Measurements from ENCODE around the gene TRAFD1. TPM values are rescaled to one million over a fixed set of nuclear protein-coding genes. Genes with fewer than 3 reads are reported as not detected.

TRAFD1 gene
- total RNA-seq, 2 experiments from 2014 or later = 14.3 to 19.4 TPM

GRCh38 chr12:112191201-112191600 lies 65.8 kb downstream of the TRAFD1 start:
- POLR2A ChIA-PET = interaction anchor here (0.7 kb wide), 1 partner anchor 24 kb away, joined by 3 read pairs; no protein-coding TSS in a partner anchor

DNA sequence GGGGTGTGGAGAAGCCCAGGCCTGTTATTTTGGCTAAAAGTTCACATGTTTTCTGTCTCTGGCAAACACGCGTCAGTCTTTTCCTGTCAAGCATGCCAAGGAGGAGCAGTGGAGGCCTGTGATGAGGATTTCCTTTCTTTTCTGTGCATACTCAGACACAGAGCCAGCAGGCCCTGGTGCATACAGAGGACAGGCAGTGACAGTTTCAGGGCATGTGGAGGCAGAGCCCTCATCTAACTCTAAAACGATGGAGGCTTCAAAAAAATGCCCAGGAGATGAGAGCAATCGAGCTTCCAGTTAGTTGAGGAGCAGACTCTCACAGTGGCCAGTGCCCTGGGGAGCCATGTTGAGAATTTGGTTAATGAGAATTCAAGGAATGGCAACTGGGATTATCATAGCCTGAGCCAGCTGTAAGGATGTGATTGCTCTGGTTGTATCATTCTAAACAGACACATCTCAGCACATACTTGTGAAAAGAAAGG lies 66.5 kb downstream of the TRAFD1 start:
- Histone ChIP-seq H3K79me2 (ENCODE audit: insufficient read depth, low read depth, low read length) (no peaks in the 10 kb centered on the region), H3K9me2 (ENCODE audit: insufficient read depth, low read length) (no peaks in the 10 kb centered on the region), H3K4me2 (ENCODE audit: low read length) (no peak overlapping the region), H3K27ac (ENCODE audit: low read depth, low read length, poor library complexity, severe bottlenecking) (no peak overlapping the region), H3K9me3 (ENCODE audit: low read length) (no peaks in the 10 kb centered on the region), H4K20me1 (ENCODE audit: insufficient read depth, low read length) (no peaks in the 10 kb centered on the region), H2AFZ (ENCODE audit: low read length) (no peak overlapping the region), H3K4me1 (ENCODE audit: insufficient read depth, low read length, poor library complexity, severe bottlenecking) (no peaks in the 10 kb centered on the region), H3K36me3 (ENCODE audit: insufficient read depth, low read length) (peaks cover 27% of the 10 kb centered on the region), H3K4me3 (ENCODE audit: low read depth, low read length, poor library complexity, severe bottlenecking) (no peak overlapping the region)
- CTCF ChIA-PET (ENCODE audit: unreplicated experiment) = interaction anchor here (0.6 kb wide), 1 partner anchor 753 kb away, joined by 3 read pairs; no protein-coding TSS in a partner anchor
- DNase-seq (ENCODE audit: low spot score) = no peak
- no TSS peak for BruUV-seq (replicated peaks)
- TF ChIP-seq CTCF (conservative IDR thresholded peaks at IDR 0.05; ENCODE audit: low read length) = no peak
- TF ChIP-seq EZH2phosphoT487 (IDR thresholded peaks at IDR 0.05; ENCODE audit: borderline replicate concordance, low read depth, low read length) = no peak
- POLR2A ChIA-PET = interaction anchor here (0.7 kb wide), 1 partner anchor 24 kb away, joined by 3 read pairs; no protein-coding TSS in a partner anchor
- intact Hi-C loops (cut with micrococcal nuclease; ENCODE audit: unreplicated experiment) = no loop called here

More at GRCh38 chr12:112191201-112191600, 65.8 kb downstream of the TRAFD1 start:
- no peaks in the 10 kb centered on the region for H3K9me2 ChIP-seq (ENCODE audit: insufficient read depth, low read length)
- H3K79me2 ChIP-seq (ENCODE audit: insufficient read depth, low read depth, low read length) = no peaks in the 10 kb centered on the region
- no peak overlapping the region for H3K4me2 ChIP-seq (ENCODE audit: low read length)
- TF ChIP-seq EZH2phosphoT487 (IDR thresholded peaks at IDR 0.05; ENCODE audit: borderline replicate concordance, low read depth, low read length) = no peak
- no peak for TF ChIP-seq CTCF (conservative IDR thresholded peaks at IDR 0.05; ENCODE audit: low read length)
- no peak for DNase-seq (ENCODE audit: low spot score)
- H3K36me3 ChIP-seq (ENCODE audit: insufficient read depth, low read length) = peaks cover 27% of the 10 kb centered on the region
- H3K4me1 ChIP-seq (ENCODE audit: insufficient read depth, low read length, poor library complexity, severe bottlenecking) = no peaks in the 10 kb centered on the region
- intact Hi-C loops (cut with micrococcal nuclease; ENCODE audit: unreplicated experiment) = no loop called here
- no TSS peak for BruUV-seq (replicated peaks)
- no peaks in the 10 kb centered on the region for H3K9me3 ChIP-seq (ENCODE audit: low read length)
- CTCF ChIA-PET (ENCODE audit: unreplicated experiment) = interaction anchor here (0.6 kb wide), 1 partner anchor 215 kb away, joined by 5 read pairs; no protein-coding TSS in a partner anchor
- H2AFZ ChIP-seq (ENCODE audit: low read length) = no peak overlapping the region
- no peak overlapping the region for H3K27ac ChIP-seq (ENCODE audit: low read depth, low read length, poor library complexity, severe bottlenecking)
- H3K4me3 ChIP-seq (ENCODE audit: low read depth, low read length, poor library complexity, severe bottlenecking) = no peak overlapping the region
- no peaks in the 10 kb centered on the region for H4K20me1 ChIP-seq (ENCODE audit: insufficient read depth, low read length)

DNA sequence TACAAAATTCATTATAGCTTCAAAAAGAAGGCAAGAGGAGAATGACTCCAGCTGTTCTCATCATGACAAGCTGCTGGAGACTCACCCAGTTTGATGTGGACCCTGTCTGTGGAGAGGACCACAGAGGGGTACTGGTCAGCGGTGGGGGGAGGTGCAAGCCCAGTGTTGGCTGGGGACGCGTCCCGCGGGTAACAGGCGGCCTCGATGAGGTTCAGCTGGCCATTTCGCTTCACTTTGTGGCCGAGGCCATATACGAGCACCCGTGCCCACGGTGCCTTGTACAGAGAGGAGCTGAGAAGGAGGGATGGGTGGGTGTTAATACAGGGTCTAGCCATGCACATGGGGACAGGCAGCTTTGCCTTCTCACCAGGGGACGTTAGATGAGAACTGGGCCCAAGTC lies 67.1 kb downstream of the TRAFD1 start:
- intact Hi-C loops (cut with micrococcal nuclease; ENCODE audit: unreplicated experiment) = no loop called here
- CTCF ChIA-PET (ENCODE audit: unreplicated experiment) = interaction anchor here (0.6 kb wide), 1 partner anchor 754 kb away, joined by 3 read pairs; no protein-coding TSS in a partner anchor
- Histone ChIP-seq H3K9me3 (ENCODE audit: low read length) (no peaks in the 10 kb centered on the region), H3K9me2 (ENCODE audit: insufficient read depth, low read length) (no peaks in the 10 kb centered on the region), H2AFZ (ENCODE audit: low read length) (no peak overlapping the region), H4K20me1 (ENCODE audit: insufficient read depth, low read length) (no peaks in the 10 kb centered on the region), H3K4me2 (ENCODE audit: low read length) (no peak overlapping the region), H3K4me3 (ENCODE audit: low read depth, low read length, poor library complexity, severe bottlenecking) (no peak overlapping the region), H3K79me2 (ENCODE audit: insufficient read depth, low read depth, low read length) (no peaks in the 10 kb centered on the region), H3K36me3 (ENCODE audit: insufficient read depth, low read length) (peaks cover 27% of the 10 kb centered on the region), H3K27ac (ENCODE audit: low read depth, low read length, poor library complexity, severe bottlenecking) (no peak overlapping the region), H3K4me1 (ENCODE audit: insufficient read depth, low read length, poor library complexity, severe bottlenecking) (no peaks in the 10 kb centered on the region)
- DNase-seq (ENCODE audit: low spot score) = no peak
- BruUV-seq (replicated peaks) = no TSS peak
- POLR2A ChIA-PET = no interaction called here
- TF ChIP-seq CTCF (conservative IDR thresholded peaks at IDR 0.05; ENCODE audit: low read length) (no peak), EZH2phosphoT487 (IDR thresholded peaks at IDR 0.05; ENCODE audit: borderline replicate concordance, low read depth, low read length) (no peak)
